ENCODE results near the gene ZNF329. TPM values are rescaled to one million over a fixed set of nuclear protein-coding genes. Genes with fewer than 3 reads are reported as not detected.

ZNF329 gene
- total RNA-seq, 1 donor from 2014 or later = 13.0 TPM

- H3K27me3 Mint-ChIP-seq (ENCODE audit: low read depth) = no peaks in the 10 kb centered on the region
- H3K9me3 Mint-ChIP-seq = peaks cover 31% of the 10 kb centered on the region
- TF ChIP-seq CTCF (conservative IDR thresholded peaks at IDR 0.05) = no peak
- H3K36me3 Mint-ChIP-seq (ENCODE audit: low read depth) = peaks cover 32% of the 10 kb centered on the region
- no peak overlapping the region for H3K27ac Mint-ChIP-seq (ENCODE audit: unreplicated experiment)
- H3K4me1 Mint-ChIP-seq = no peaks in the 10 kb centered on the region
- DNase-seq (ENCODE audit: low read depth, low spot score) = no peak
- no peak overlapping the region for H3K4me3 Mint-ChIP-seq
Measured at GRCh38 chr19:58117841-58118575, 32.6 kb downstream of the ZNF329 start.

DNA sequence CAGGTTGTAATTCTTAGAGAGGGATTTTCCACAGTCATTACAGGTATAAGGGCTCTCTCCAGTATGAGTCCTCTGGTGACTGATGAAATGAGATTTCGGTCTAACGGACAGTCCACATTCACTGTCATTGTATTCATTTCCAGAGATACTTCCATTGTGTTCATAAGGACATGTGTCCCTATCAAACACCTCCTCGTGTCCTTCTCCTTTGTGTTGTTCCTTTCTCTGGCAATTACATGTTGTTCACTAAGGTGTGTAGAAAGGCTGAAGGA is 42.1 kb downstream of the ZNF329 start:
- no peak for TF ChIP-seq CTCF (conservative IDR thresholded peaks at IDR 0.05)
- Mint-ChIP-seq H3K9me3 (peaks cover 26% of the 10 kb centered on the region), H3K27me3 (ENCODE audit: low read depth) (no peaks in the 10 kb centered on the region), H3K4me3 (no peak overlapping the region), H3K4me1 (no peaks in the 10 kb centered on the region), H3K27ac (ENCODE audit: unreplicated experiment) (no peak overlapping the region), H3K36me3 (ENCODE audit: low read depth) (peaks cover 35% of the 10 kb centered on the region)
- DNase-seq (ENCODE audit: low read depth, low spot score) = no peak

DNA sequence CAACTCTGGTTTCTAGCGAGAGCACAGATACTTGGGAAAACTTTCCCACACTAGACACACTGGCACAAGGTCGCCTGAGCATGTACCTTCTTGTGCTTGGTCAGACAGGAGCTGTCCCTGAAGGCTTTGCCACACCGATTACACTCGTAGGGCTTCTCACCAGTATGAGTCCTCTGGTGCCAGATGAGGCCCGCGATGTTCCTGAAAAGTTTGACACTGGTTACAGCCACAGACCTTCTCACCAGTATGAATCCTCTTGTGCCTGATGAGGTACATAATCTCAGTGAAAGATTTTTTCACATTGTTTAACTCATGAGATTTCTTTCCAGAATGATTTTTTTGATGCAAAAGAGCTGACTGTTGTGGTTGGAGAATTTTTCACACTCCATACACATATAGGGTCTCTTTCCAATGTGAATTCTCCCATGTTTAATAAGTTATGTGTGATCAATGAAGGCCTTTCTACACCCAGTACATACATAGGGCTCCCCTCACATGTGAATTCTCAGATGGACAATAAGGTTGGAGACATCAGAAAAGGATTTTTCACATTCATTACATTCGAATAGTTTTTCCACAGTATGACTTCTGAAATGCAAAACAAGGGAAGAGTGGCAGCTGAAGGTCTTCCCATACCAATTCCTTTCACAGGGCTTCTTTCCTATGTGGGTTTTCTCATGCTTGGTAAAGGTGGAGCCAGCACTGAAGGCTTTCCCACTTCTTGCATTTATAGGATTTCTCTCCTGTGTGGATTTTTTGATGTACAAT is 42.6 kb downstream of the ZNF329 start:
- peaks cover 30% of the 10 kb centered on the region for H3K9me3 Mint-ChIP-seq
- no peak for TF ChIP-seq CTCF (conservative IDR thresholded peaks at IDR 0.05)
- H3K4me3 Mint-ChIP-seq = no peak overlapping the region
- no peaks in the 10 kb centered on the region for H3K27me3 Mint-ChIP-seq (ENCODE audit: low read depth)
- no peaks in the 10 kb centered on the region for H3K4me1 Mint-ChIP-seq
- H3K36me3 Mint-ChIP-seq (ENCODE audit: low read depth) = peaks cover 36% of the 10 kb centered on the region
- H3K27ac Mint-ChIP-seq (ENCODE audit: unreplicated experiment) = no peak overlapping the region
- no peak for DNase-seq (ENCODE audit: low read depth, low spot score)

DNA sequence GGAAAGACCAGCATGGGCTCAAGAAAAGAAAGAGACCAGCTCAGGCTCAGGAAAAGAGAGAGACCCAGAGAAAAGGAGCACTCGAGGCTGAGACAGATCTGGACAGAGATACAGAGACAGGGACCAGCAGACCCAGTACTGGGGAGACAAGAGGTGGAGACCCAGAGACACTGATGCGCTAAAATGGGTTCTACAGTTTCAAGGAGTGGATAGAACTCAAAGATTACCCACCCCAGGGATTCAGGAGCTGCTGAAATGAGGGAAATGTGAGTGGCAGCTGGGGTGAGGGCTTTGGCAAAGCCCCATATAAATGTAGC is 51.9 kb downstream of the ZNF329 start:
- H3K4me3 Mint-ChIP-seq = peak overlapping the region; percentile 85
- TF ChIP-seq CTCF (conservative IDR thresholded peaks at IDR 0.05) = no peak
- DNase-seq (ENCODE audit: low read depth, low spot score) = no peak
- peaks cover 12% of the 10 kb centered on the region for H3K9me3 Mint-ChIP-seq
- peak overlapping the region; percentile 100 for H3K27ac Mint-ChIP-seq (ENCODE audit: unreplicated experiment)
- peaks cover 6% of the 10 kb centered on the region for H3K4me1 Mint-ChIP-seq
- H3K27me3 Mint-ChIP-seq (ENCODE audit: low read depth) = no peaks in the 10 kb centered on the region
- peaks cover 16% of the 10 kb centered on the region for H3K36me3 Mint-ChIP-seq (ENCODE audit: low read depth)

DNA sequence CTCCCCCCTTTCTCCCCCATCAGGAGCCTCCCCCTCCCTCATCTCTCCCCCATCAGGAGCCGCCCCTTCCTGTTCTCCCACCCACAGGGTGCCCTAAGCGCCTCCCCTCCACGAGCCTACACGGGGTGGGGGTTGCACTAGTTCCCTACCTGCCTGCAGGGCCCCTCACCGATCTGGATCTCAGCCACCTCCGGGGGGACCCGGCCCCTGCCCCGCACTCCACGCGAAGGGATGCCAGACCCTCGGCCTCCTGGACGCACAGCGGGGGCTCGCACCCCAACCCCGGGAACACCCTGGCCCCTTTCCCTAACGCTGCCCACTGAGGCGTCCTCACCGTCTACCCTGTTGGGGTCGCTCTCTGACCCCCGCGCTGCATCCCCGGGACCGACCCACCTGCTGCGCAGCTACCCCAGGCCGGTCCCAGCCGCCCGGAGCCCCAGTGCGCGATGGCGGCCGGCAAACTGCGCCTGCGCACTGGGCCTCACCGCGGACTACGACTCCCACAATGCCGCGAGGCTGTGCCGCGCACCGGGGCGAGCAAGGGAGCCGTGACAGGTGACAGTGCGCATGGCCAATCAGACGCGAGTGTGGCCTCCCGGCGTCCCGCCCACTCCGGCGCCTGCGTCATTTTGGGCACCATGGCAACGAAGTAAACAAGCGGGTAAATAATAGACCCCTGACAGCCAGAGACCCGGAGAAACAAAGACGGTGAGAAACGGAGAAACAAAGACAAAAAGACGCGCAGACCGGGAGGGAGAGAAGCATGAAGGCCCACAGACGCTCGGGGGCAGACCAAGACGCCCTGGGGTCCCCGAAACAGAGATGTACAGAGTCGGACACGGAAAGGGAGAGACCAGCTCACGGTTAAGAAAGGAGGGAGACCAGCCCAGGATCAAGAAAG is 52.6 kb downstream of the ZNF329 start, which contains the start of gene ZSCAN18:
Gene ZSCAN18 (minus strand): TSS at position 451 of the 901 bp plus-strand sequence. CDS start 7,964 bp downstream, outside the sequence.
- Mint-ChIP-seq H3K36me3 (ENCODE audit: low read depth) (peaks cover 15% of the 10 kb centered on the region), H3K27ac (ENCODE audit: unreplicated experiment) (peak within 1 kb of the TSS; percentile 100), H3K27me3 (ENCODE audit: low read depth) (no peaks in the 10 kb centered on the region), H3K4me3 (peak within 1 kb of the TSS; percentile 85), H3K4me1 (peaks cover 6% of the 10 kb centered on the region), H3K9me3 (peaks cover 9% of the 10 kb centered on the region)
- TF ChIP-seq CTCF (conservative IDR thresholded peaks at IDR 0.05) = no peak
- peak; percentile 98 for DNase-seq (ENCODE audit: low read depth, low spot score)
